HepG2 (cell line): Measurements from ENCODE around the gene FAM98A. TPM values are rescaled to one million over a fixed set of nuclear protein-coding genes. Genes with fewer than 3 reads are reported as not detected.

ENCODE experiments used
- ATAC-seq: fragments of 200-7000 bp; cut with Tn5 transposase; 3 replicates; pipeline ENCODE4 v1.9.1; 2020; ENCODE audit warnings: mild to moderate bottlenecking, moderate library complexity
- BruUV-seq: library from RNA; stranded (reverse); fragments of 400-500 nt; replicated peaks from 2 replicates; lab custom pipeline; 2021; lab: Mats Ljungman, UMichigan
- CTCF ChIA-PET: fragments of 300-600 bp; formaldehyde crosslinking; extraction: SDS; loops from one replicate; lab custom pipeline; 2021; ENCODE audit warnings: low total read pairs, inconsistent platforms, low intra/inter-chr PET ratio; lab: Yijun Ruan, JAX
- POLR2A ChIA-PET: fragments of 350-600 bp; sonication (Branson Sonifier 250); formaldehyde crosslinking; loops from one replicate; lab custom pipeline; 2020; ENCODE audit warnings: antibody characterized with exemption, inconsistent platforms; lab: Yijun Ruan, JAX
- DNase-seq: peaks from one replicate; pipeline ENCODE4 v3.0.0-alpha.2; 2015; ENCODE audit warnings: low spot score
- FAIRE-seq: peaks from 3 replicates; lab custom pipeline; 2011; peaks lifted over from hg19 to GRCh38; lab: Jason Lieb, UNC
- H2AFZ ChIP-seq: one replicate; pipeline ENCODE4 v1.6.1; 2011; ENCODE audit warnings: low read length, inconsistent platforms
- H3K27ac ChIP-seq: fragments of 300-600 bp; 3 replicates; pipeline ENCODE4 v1.8.0; 2011; ENCODE audit warnings: mixed run types, mild to moderate bottlenecking, mixed read lengths, low read length, inconsistent platforms; ENCODE audit not compliant: insufficient read depth; ENCODE audit errors: extremely low read length
- H3K27me3 ChIP-seq, 2 experiments: fragments of 200-600 bp in 1 of 2; 2 replicates in 1 of 2; 3 replicates in 1 of 2; pipeline versions ENCODE4 v1.6.0 to v1.8.0; 2011; ENCODE audit warnings: low read length in 2 of 2, mild to moderate bottlenecking in 2 of 2, moderate library complexity in 2 of 2, inconsistent platforms in 1 of 2; ENCODE audit not compliant: insufficient read depth in 2 of 2, control insufficient read depth in 1 of 2
- H3K36me3 ChIP-seq, 2 experiments: fragments of 200-600 bp in 1 of 2; replicated peaks in 1 of 2; 2 replicates in 1 of 2; 3 replicates in 1 of 2; pipeline versions ENCODE4 v1.5.1 to v1.8.0; 2011; ENCODE audit warnings: low read length in 2 of 2, inconsistent platforms in 1 of 2; ENCODE audit not compliant: insufficient read depth in 2 of 2, control insufficient read depth in 1 of 2
- H3K4me1 ChIP-seq: 2 replicates; pipeline ENCODE4 v1.5.1; 2012; ENCODE audit warnings: low read length, inconsistent platforms; ENCODE audit not compliant: insufficient read depth
- H3K4me2 ChIP-seq: 2 replicates; pipeline ENCODE4 v1.6.0; 2011; ENCODE audit warnings: low read depth, low read length, inconsistent platforms
- H3K4me3 ChIP-seq, 3 experiments: fragments of 200-600 bp in 1 of 3; sonication (generic), shearing (Covaris generic) in 1 of 3; replicated peaks in 1 of 3; 2 replicates each; pipeline ENCODE4 v1.5.1; 2011 to 2016; ENCODE audit warnings: low read length in 3 of 3, inconsistent platforms in 2 of 3, low read depth in 2 of 3, mild to moderate bottlenecking in 2 of 3, control low read depth in 1 of 3, mixed read lengths in 1 of 3; ENCODE audit not compliant: insufficient read depth in 1 of 3
- H3K79me2 ChIP-seq: one replicate; pipeline ENCODE4 v1.6.1; 2011; ENCODE audit warnings: low read length, inconsistent platforms; ENCODE audit not compliant: insufficient read depth
- H3K9ac ChIP-seq: 2 replicates; pipeline ENCODE4 v1.6.0; 2011; ENCODE audit warnings: mild to moderate bottlenecking, low read depth, low read length, inconsistent platforms; ENCODE audit not compliant: insufficient read depth
- H3K9me3 ChIP-seq: 2 replicates; pipeline ENCODE4 v1.5.1; 2012; ENCODE audit warnings: mild to moderate bottlenecking, low read length
- H4K20me1 ChIP-seq: 2 replicates; pipeline ENCODE4 v1.6.0; 2011; ENCODE audit warnings: inconsistent platforms, mild to moderate bottlenecking, low read length, moderate library complexity; ENCODE audit not compliant: insufficient read depth
- KMT2A ChIP-seq: sonication (generic); formaldehyde crosslinking; IDR thresholded peaks from 2 replicates; pipeline ENCODE4 v1.4.0; 2020; ENCODE audit warnings: missing genetic modification reagents
- ZBTB8A ChIP-seq: sonication (generic); formaldehyde crosslinking; IDR thresholded peaks from 2 replicates; pipeline ENCODE4 v1.4.0; 2020; ENCODE audit warnings: mild to moderate bottlenecking, low read depth, missing genetic modification reagents, borderline replicate concordance
- ZNF317 ChIP-seq: sonication (generic); formaldehyde crosslinking; IDR thresholded peaks from 2 replicates; pipeline ENCODE4 v1.5.0; 2020; ENCODE audit warnings: mild to moderate bottlenecking, missing genetic modification reagents
- WGBS: methylation state at CpG from one replicate; pipeline ENCODE4 v1.1.6; 2017; ENCODE audit warnings: low lambda C conversion rate; 5-methylcytosine and 5-hydroxymethylcytosine counted together
- in situ Hi-C: cut with HindIII; loops from 2 replicates; pipeline ENCODE4 v1.10.0; 2017; ENCODE audit warnings: low pct_unique_long_range_greater_than_20kb; ENCODE audit not compliant: extremely low pct_ligation_motif_present
- intact Hi-C: fragments of 100-400 bp; cut with micrococcal nuclease; formaldehyde crosslinking; loops from one replicate; pipeline ENCODE4 v1.10.0; 2022; ENCODE audit not compliant: unreplicated experiment
- polyA plus RNA-seq, 8 experiments: library from polyadenylated mRNA; depleted of rRNA in 3 of 8; stranded (reverse) in 7 of 8; unstranded in 1 of 8; fragments of >200 nt; fragmentation: Illumina TruSeq in 4 of 8; extraction: Trizol in 4 of 8; gene quantifications; 2 replicates each; pipeline versions ENCODE4 v1.2.1 to v1.2.3, GENCODE V29; 2011 to 2016; ENCODE audit warnings: low read depth in 4 of 8, missing spikeins in 1 of 8, mixed read lengths in 1 of 8; ENCODE audit not compliant: insufficient read depth in 1 of 8
- total RNA-seq, 5 experiments: library from RNA; depleted of rRNA; stranded (reverse); fragments of >200 nt; fragmentation: Illumina TruSeq; extraction: Trizol; gene quantifications; 2 replicates each; pipeline ENCODE4 v1.2.3, GENCODE V29; 2016; ENCODE audit warnings: low read depth in 1 of 5
- TF ChIP-seq, protein P1 (sequence below): sonication (generic); formaldehyde crosslinking; IDR thresholded peaks from 2 replicates; pipeline ENCODE4 v1.4.0; 2020; ENCODE audit warnings: mild to moderate bottlenecking, missing genetic modification reagents

FAM98A gene
- total and polyA plus RNA-seq, 2 of the 13 experiments (the other 11 are each of a cell fraction or from before 2014, with no cell fraction given): 44.0 to 61.4 TPM

DNA sequence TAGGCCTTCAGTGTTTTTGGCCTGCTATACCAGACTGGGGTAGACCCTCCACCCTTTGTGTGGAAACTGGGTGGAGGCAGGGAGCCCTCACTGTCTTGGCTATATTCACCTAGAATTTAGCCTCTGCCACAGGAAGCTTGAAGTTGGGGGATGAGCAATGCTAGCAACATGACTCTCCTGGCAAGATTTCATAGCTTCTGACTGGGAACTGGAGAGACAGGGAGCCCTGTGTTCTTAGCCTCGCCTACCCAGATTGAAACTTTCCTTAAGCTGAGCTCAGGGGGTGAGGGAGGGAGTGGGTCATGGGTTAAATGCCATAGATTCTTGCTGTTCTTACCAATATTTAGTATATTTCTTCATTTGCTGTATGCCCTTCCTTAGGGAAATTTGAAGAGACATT, 46.8 kb upstream of the FAM98A start (continued):
- TF ChIP-seq, protein P1, sequence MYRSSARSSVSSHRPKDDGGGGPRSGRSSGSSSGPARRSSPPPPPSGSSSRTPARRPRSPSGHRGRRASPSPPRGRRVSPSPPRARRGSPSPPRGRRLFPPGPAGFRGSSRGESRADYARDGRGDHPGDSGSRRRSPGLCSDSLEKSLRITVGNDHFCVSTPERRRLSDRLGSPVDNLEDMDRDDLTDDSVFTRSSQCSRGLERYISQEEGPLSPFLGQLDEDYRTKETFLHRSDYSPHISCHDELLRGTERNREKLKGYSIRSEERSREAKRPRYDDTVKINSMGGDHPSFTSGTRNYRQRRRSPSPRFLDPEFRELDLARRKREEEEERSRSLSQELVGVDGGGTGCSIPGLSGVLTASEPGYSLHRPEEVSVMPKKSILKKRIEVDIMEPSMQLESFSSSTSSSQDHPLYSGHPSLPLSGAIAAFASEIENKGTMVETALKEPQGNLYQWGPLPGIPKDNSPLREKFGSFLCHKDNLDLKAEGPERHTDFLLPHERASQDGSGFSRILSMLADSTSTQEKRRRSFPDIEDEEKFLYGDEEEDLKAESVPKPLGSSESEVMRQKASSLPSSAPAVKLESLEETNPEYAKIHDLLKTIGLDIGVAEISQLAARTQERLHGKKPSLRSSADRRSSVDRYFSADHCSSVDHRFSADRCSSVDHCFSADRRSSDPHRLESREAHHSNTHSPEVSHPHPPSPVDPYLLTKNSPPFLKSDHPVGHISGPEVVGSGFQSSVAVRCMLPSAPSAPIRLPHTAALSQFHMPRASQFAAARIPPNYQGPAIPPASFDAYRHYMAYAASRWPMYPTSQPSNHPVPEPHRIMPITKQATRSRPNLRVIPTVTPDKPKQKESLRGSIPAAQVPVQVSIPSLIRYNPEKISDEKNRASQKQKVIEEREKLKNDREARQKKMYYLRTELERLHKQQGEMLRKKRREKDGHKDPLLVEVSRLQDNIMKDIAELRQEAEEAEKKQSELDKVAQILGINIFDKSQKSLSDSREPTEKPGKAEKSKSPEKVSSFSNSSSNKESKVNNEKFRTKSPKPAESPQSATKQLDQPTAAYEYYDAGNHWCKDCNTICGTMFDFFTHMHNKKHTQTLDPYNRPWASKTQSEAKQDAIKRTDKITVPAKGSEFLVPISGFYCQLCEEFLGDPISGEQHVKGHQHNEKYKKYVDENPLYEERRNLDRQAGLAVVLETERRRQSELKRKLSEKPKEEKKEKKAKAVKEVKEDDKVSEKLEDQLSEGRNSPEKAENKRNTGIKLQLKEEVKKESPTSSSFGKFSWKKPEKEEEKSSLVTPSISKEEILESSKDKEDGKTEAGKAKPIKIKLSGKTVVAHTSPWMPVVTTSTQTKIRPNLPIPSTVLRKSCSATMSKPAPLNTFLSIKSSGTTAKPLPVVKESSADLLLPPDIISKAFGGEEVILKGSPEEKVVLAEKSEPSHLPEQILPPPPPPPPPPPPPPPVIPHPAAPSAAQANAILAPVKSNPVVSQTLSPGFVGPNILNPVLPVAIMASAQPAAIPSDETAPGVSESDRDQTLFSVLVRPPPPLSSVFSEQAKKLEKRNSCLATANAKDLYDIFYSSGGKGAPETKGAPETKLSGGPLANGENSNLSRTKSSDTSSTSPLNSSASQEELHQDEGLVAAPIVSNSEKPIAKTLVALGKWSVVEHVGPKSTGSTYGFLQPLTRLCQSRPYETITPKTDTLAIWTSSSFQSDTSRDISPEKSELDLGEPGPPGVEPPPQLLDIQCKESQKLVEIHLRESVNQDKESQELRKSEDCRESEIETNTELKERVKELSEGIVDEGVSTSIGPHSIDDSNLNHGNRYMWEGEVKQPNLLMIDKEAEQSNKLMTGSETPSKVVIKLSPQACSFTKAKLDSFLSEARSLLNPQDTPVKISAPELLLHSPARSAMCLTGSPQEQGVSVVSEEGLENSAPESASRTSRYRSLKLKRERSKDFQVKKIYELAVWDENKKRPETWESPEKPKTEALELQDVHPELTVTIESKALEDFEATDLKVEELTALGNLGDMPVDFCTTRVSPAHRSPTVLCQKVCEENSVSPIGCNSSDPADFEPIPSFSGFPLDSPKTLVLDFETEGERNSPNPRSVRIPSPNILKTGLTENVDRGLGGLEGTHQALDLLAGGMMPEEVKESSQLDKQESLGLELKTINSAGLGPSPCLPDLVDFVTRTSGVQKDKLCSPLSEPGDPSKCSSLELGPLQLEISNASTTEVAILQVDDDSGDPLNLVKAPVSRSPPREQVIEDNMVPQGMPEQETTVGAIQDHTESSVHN (CRISPR knock-in tag): no peak

DNA sequence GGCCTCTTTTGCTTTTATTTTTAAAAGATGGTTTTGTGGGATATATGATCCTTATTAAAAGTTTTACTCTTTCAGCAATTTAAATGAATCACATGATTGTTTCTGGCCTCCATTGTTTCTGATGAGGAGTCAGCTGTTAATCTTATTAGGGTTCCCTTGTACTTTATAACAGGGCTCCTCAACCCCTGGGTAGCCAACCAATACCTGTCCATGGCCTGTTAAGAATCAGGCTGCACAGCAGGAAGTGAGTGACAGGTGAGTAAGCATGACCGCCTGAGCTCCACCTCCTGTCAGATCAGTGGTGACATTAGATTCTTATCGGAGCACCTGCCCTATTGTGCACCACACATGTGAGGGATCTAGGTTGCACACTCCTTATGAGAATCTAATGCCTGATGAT, 45.1 kb upstream of the FAM98A start:
- H3K9me3 ChIP-seq: no peaks in the 10 kb centered on the region
- H3K4me3 ChIP-seq: no peak overlapping the region
- no peaks in the 10 kb centered on the region for H3K79me2 ChIP-seq
- H3K27ac ChIP-seq: no peak overlapping the region
- H4K20me1 ChIP-seq: no peaks in the 10 kb centered on the region
- no peak for FAIRE-seq
- ChIA-PET CTCF (no interaction called here), POLR2A (no interaction called here)
- in situ Hi-C loops: no loop called here
- no peaks in the 10 kb centered on the region for H3K36me3 ChIP-seq
- no TSS peak for BruUV-seq
- H2AFZ ChIP-seq: no peak overlapping the region
- intact Hi-C loops: no loop called here
- no peak overlapping the region for H3K9ac ChIP-seq
- ATAC-seq: no peak
- H3K4me2 ChIP-seq: no peak overlapping the region
- TF ChIP-seq ZNF317 (CRISPR knock-in tag) (peak; percentile 94), ZBTB8A (CRISPR knock-in tag) (no peak), KMT2A (CRISPR knock-in tag) (no peak)
- H3K27me3 ChIP-seq: no peaks in the 10 kb centered on the region
- H3K4me1 ChIP-seq: no peaks in the 10 kb centered on the region
- 56% methylated on average over 2 of the region's 2 CpGs for WGBS
- no peak for DNase-seq
